HG03025 (cell line): ENCODE data around the gene TMEM116.
"Not testable (repeated sequence)": the region's sequence is repeated elsewhere in the genome, so short reads cannot be mapped to it uniquely, and the experiment has no call there.

ENCODE experiments used
- ATAC-seq: cut with Tn5 transposase; IDR thresholded peaks from one replicate; pipeline ENCODE4 v1.9.1; 2021; ENCODE audit warnings: mild to moderate bottlenecking, moderate library complexity; ENCODE audit not compliant: unreplicated experiment, low FRiP score

Gene TMEM116

GRCh38 chr12:111980598-111980997 is 32.4 kb downstream of the TMEM116 start:
- no peak for ATAC-seq

- ATAC-seq: no peak
These were observed 34.4 kb downstream of the TMEM116 start for GRCh38 chr12:111978545-111978944.

GRCh38 chr12:111976860-111977259 is 36.1 kb downstream of the TMEM116 start:
- ATAC-seq: no peak

- ATAC-seq: no peak
These were observed 36.7 kb downstream of the TMEM116 start for GRCh38 chr12:111976291-111976690.

- ATAC-seq: no peak
These were observed 37.6 kb downstream of the TMEM116 start for GRCh38 chr12:111975161-111975931.

- no peak for ATAC-seq
These were observed 41.2 kb downstream of the TMEM116 start for GRCh38 chr12:111971800-111972199.

- no peak for ATAC-seq
These were observed 48.0 kb downstream of the TMEM116 start for GRCh38 chr12:111964935-111965334.

GRCh38 chr12:111959518-111959917 is 53.4 kb downstream of the TMEM116 start:
- ATAC-seq: not testable (repeated sequence)

- not testable (repeated sequence) for ATAC-seq
These were observed 55.7 kb downstream of the TMEM116 start for GRCh38 chr12:111957224-111957623.

- no peak for ATAC-seq
These were observed 58.0 kb downstream of the TMEM116 start for GRCh38 chr12:111954969-111955368.

- no peak for ATAC-seq
These were observed 59.5 kb downstream of the TMEM116 start for GRCh38 chr12:111953455-111953854.

- ATAC-seq: not testable (repeated sequence)
These were observed 60.7 kb downstream of the TMEM116 start for GRCh38 chr12:111952084-111952787.

GRCh38 chr12:111950961-111951676 is 61.8 kb downstream of the TMEM116 start:
- not testable (repeated sequence) for ATAC-seq

GRCh38 chr12:111943929-111944328 is 69.0 kb downstream of the TMEM116 start:
- ATAC-seq: no peak

- ATAC-seq: no peak
These were observed 70.4 kb downstream of the TMEM116 start for GRCh38 chr12:111942557-111942956.

- ATAC-seq: no peak
These were observed 75.5 kb downstream of the TMEM116 start for GRCh38 chr12:111937429-111937828.

- ATAC-seq: no peak
These were observed 76.1 kb downstream of the TMEM116 start for GRCh38 chr12:111936869-111937268.

GRCh38 chr12:111932241-111932640 is 80.7 kb downstream of the TMEM116 start:
- no peak for ATAC-seq

- ATAC-seq: no peak
These were observed 85.6 kb downstream of the TMEM116 start for GRCh38 chr12:111927346-111927745.

GRCh38 chr12:111926631-111927030 is 86.3 kb downstream of the TMEM116 start:
- ATAC-seq: no peak

- no peak for ATAC-seq
These were observed 87.8 kb downstream of the TMEM116 start for GRCh38 chr12:111925171-111925570.
